PFSK-1 (cell line): Measurements from ENCODE around the gene HNRNPM.

Source experiments
- FOXP2 ChIP-seq: optimal IDR thresholded peaks from 2 replicates; pipeline ENCODE3; 2011; ENCODE audit warnings: borderline replicate concordance, control low read depth, inconsistent platforms; ENCODE audit not compliant: insufficient read depth; ENCODE audit errors: extremely low read length, extremely low read depth
- POLR2AphosphoS5 ChIP-seq: IDR thresholded peaks from 2 replicates; pipeline ENCODE4 v1.6.1; 2012; ENCODE audit warnings: low read depth, mild to moderate bottlenecking, control low read depth, low read length, moderate library complexity
- SIN3A ChIP-seq: IDR thresholded peaks from 2 replicates; pipeline ENCODE4 v1.6.1; 2012; ENCODE audit warnings: mild to moderate bottlenecking, low read length, moderate library complexity, borderline replicate concordance; ENCODE audit not compliant: insufficient read depth
- TAF1 ChIP-seq: IDR thresholded peaks from 2 replicates; pipeline ENCODE4 v1.6.1; 2012; ENCODE audit warnings: low read length, control low read depth, borderline replicate concordance; ENCODE audit not compliant: insufficient read depth

- no peak for TF ChIP-seq TAF1
- no peak for TF ChIP-seq SIN3A
- no peak for TF ChIP-seq FOXP2
- TF ChIP-seq POLR2AphosphoS5 = no peak
These were observed 53.5 kb downstream of the HNRNPM start for GRCh38 chr19:8498295-8498694.
